Stimulated activated CD4-positive, alpha-beta T cell treated with anti-CD3 and anti-CD28 coated beads, Interleukin-2, amount 100 ng/mL, for 48 hours (primary cell): ENCODE measurements around the gene ZNF500.

ENCODE experiments used
- DNase-seq, 2 donors: peaks; one replicate each; pipeline ENCODE4 v3.0.0-alpha.2; 2020

ZNF500 gene

GRCh38 chr16:4700997-4701743 is 65.8 kb downstream of the ZNF500 start:
- DNase-seq = no peak

GRCh38 chr16:4700380-4700996 is 66.5 kb downstream of the ZNF500 start:
- DNase-seq = no peak

- DNase-seq = no peak
Measured at GRCh38 chr16:4699046-4699556, 67.9 kb downstream of the ZNF500 start.

GRCh38 chr16:4698321-4699045 is 68.5 kb downstream of the ZNF500 start:
- DNase-seq = no peak
